GM19043 (cell line): ENCODE results near the gene SLC12A9.
"Not testable (repeated sequence)": the region's sequence is repeated elsewhere in the genome, so short reads cannot be mapped to it uniquely, and the experiment has no call there.

ENCODE experiments used
- ATAC-seq: cut with Tn5 transposase; IDR thresholded peaks from one replicate; pipeline ENCODE4 v1.9.1; 2021; ENCODE audit warnings: low read depth; ENCODE audit not compliant: unreplicated experiment

The SLC12A9 gene

GRCh38 chr7:100893910-100894721 lies 41.6 kb downstream of the SLC12A9 start:
- no peak for ATAC-seq

DNA sequence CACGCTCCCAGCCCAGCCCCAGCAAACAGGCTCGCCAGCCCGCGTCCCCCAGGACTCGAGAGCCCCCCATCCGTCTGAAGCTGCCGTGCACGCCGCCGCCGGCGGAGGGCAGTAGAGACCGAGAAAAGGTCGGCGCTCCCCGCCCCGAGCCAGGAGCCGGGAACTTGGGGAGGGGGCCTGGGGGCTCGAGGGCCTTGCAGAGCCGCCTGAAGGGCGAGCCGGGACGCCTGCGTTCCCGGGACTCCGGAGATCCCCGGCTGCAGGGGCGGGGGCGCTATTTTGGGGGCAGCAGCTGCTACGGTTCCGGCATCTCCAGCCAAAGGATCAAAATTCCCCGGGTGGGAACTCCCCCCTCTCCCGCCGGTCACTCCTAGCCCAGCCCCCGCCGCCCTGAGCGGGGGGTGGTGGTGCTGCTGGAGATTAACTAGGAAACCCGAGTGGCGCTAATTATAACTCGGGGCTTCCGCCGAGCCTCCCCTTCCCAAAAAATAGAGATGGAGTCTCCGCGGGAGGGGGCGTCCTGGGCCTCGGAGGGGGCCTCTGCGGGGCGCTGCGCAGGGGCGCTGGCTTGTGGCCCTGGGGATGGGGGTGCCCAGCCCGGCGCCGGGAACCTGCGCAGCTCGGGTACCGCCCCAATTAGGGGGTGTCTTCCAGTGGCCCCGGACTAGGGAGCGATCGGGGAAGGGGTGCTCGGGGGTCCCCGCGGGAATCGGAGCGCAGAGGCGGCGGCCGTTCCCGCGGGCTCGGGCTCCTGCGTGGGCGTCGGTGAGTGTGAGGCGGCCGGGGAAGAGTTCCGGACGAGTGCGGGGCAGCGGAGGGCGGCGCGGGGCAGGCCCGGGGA lies 42.6 kb downstream of the SLC12A9 start:
- ATAC-seq = no peak

- ATAC-seq = no peak
Measured at GRCh38 chr7:100895701-100895955, 43.1 kb downstream of the SLC12A9 start, which contains the start of gene ACHE. Gene ACHE, minus strand, starts transcription at chr7:100895888. Its CDS starts 1,656 bp downstream, at chr7:100894232.

- no peak for ATAC-seq
Measured at GRCh38 chr7:100895956-100896731, 43.6 kb downstream of the SLC12A9 start.

GRCh38 chr7:100896732-100897608 lies 44.5 kb downstream of the SLC12A9 start:
- ATAC-seq = no peak

- ATAC-seq = no peak
Measured at GRCh38 chr7:100897772-100898454, 45.4 kb downstream of the SLC12A9 start.

DNA sequence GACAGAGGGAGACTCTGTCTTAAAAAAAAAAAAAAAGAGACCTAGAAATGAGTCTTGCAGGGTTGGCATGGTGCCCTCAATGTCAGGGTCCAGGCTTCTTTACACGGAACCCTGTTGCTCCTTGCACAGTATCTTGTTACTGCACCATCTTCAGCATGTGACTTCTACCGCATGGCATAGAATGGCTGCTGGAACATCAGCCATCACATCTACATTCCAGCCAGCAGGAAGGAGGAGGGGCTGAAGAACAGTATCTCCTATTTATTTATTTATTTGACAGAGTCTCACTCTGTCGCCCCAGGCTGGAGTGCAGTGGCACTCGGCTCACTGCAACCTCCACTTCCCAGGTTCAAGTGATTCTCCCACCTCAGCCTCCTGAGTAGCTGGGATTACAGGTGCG lies 46.9 kb downstream of the SLC12A9 start:
- ATAC-seq = no peak

DNA sequence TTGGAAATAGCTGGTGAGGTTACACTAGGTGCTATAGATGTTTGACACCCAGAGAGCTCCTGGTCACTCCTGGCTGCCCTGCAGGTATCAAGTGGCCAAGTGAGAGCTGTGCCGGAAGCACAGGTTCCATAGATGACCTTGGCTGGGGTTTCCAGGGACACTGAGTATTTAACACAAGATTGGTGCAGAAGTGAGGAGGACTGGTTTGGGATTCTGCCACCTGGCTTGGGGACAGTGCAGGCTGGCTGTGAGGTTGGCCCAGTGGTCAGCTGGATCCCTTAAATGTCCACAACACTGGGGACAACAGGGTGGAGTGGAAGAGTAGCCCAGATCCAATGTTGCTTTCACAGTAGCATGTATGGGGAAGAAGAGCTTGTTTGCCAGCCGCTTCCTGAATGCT lies 48.5 kb downstream of the SLC12A9 start:
- ATAC-seq = no peak

DNA sequence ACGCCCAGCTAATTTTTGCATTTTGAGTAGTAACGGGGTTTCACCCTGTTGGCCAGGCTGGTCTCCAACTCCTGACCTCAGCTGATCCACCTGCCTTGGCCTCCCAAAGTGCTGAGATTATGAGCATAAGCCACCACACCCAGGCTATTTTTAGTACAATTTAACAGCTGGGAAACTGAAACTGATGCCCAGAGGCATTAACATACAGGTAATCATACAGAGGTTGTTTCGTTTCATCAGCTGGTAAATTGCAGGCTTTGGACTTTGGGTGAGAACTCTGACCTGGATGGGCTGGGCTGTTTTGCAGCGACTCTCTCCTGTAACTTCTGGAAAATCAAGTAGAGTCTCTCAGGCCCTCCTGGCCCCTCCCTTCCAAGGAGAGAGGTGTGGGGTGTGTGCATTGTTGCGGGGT lies 49.4 kb downstream of the SLC12A9 start:
- ATAC-seq = no peak

GRCh38 chr7:100902638-100903037 lies 50.1 kb downstream of the SLC12A9 start:
- no peak for ATAC-seq

DNA sequence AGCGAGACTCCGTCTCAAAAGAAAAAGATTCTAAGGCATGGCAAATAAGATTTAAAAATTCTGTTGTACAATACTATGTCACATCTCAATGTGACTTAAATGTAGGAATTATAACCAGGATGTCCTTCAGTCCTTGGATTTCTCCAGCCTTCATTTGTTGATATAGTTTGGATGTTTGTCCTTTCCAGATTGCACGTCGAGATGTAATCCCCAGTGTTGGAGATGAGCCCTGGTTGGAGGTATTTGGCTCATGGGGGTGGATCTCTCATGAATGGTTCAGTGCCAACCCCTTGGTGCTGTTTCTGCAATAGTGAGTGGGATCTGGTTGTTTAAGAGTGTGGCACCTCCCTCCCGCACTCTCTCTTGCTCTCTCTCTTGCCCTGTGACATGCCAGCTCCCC lies 56.0 kb downstream of the SLC12A9 start:
- ATAC-seq = no peak

- ATAC-seq = not testable (repeated sequence)
Measured at GRCh38 chr7:100910443-100910842, 57.9 kb downstream of the SLC12A9 start.

- ATAC-seq = no peak
Measured at GRCh38 chr7:100911484-100911883, 59.0 kb downstream of the SLC12A9 start.

GRCh38 chr7:100914208-100914878 lies 61.8 kb downstream of the SLC12A9 start:
- ATAC-seq = no peak

- no peak for ATAC-seq
Measured at GRCh38 chr7:100914879-100915447, 62.5 kb downstream of the SLC12A9 start.
